ENCODE results near the gene LRWD1. TPM values are rescaled to one million over a fixed set of nuclear protein-coding genes. Genes with fewer than 3 reads are reported as not detected.

LRWD1 gene
- total RNA-seq = 10 to 100 TPM; 16.4 to 20.0 TPM

GRCh38 chr7:102464577-102465280 is at the start of gene LRWD1, which contains the start of gene ALKBH4:
TSS of gene LRWD1 (plus strand) at chr7:102464984. CDS start at chr7:102465081, 97 bp downstream.
TSS of gene ALKBH4 (minus strand) at chr7:102464863. CDS start at chr7:102464836, 27 bp downstream.
- Mint-ChIP-seq H3K27ac (peak within 1 kb of the TSS; percentile 75), H3K4me1 (ENCODE audit: low read depth) (peaks cover 28% of the 10 kb centered on the region), H3K27me3 (no peaks in the 10 kb centered on the region), H3K9me3 (no peaks in the 10 kb centered on the region), H3K36me3 (no peaks in the 10 kb centered on the region), H3K4me3 (peak within 1 kb of the TSS; percentile 93)
- POLR2A ChIA-PET = interaction anchor here (0.9 to 2.2 kb wide), 5 partner anchors 9 to 64 kb away, joined by 3 to 7 read pairs (median 4); no protein-coding TSS in a partner anchor
- peak; percentile 97 for DNase-seq
- intact Hi-C loops (cut with micrococcal nuclease) = loop anchor here (1.0 to 5.0 kb wide), 3 partner anchors 38 to 177 kb away; partner anchors contain the start of gene SH2B2
- CTCF ChIA-PET = interaction anchor here (0.7 to 3.8 kb wide), 5 partner anchors 9 to 60 kb away, joined by 3 to 20 read pairs (median 4); no protein-coding TSS in a partner anchor

- peak; percentile 89 for DNase-seq
- Mint-ChIP-seq H3K36me3 (peaks cover 32% of the 10 kb centered on the region), H3K4me3 (peak overlapping the region; percentile 59), H3K9me3 (no peaks in the 10 kb centered on the region), H3K27me3 (no peaks in the 10 kb centered on the region), H3K4me1 (ENCODE audit: low read depth) (peaks cover 50% of the 10 kb centered on the region), H3K27ac (peak overlapping the region; percentile 98)
- ChIA-PET CTCF (interaction anchor here (0.5 to 3.4 kb wide), 10 partner anchors 10 to 50 kb away, joined by 3 to 19 read pairs (median 6); partner anchors contain the start of gene PRKRIP1), POLR2A (interaction anchor here (0.6 to 3.0 kb wide), 6 partner anchors 11 to 55 kb away, joined by 3 to 34 read pairs (median 6); partner anchors contain the start of genes ORAI2 and PRKRIP1)
- intact Hi-C loops (cut with micrococcal nuclease) = loop anchor here (1.0 kb wide), 2 partner anchors 11 to 16 kb away; no protein-coding TSS in a partner anchor
Observed at GRCh38 chr7:102415685-102416225, 49.0 kb upstream of the LRWD1 start.

GRCh38 chr7:102416406-102416805 is 48.4 kb upstream of the LRWD1 start:
- H3K4me3 Mint-ChIP-seq = peak overlapping the region; percentile 59
- peaks cover 33% of the 10 kb centered on the region for H3K36me3 Mint-ChIP-seq
- ChIA-PET CTCF (interaction anchor here (0.6 to 3.4 kb wide), 8 partner anchors 10 to 50 kb away, joined by 3 to 19 read pairs (median 8); no protein-coding TSS in a partner anchor), POLR2A (interaction anchor here (2.1 to 3.0 kb wide), 3 partner anchors 10 to 20 kb away, joined by 8 to 34 read pairs (median 12); partner anchors contain the start of genes ORAI2 and PRKRIP1)
- no peaks in the 10 kb centered on the region for H3K9me3 Mint-ChIP-seq
- H3K27ac Mint-ChIP-seq = peak overlapping the region; percentile 98
- intact Hi-C loops (cut with micrococcal nuclease) = no loop called here
- H3K27me3 Mint-ChIP-seq = no peaks in the 10 kb centered on the region
- no peak for DNase-seq
- H3K4me1 Mint-ChIP-seq (ENCODE audit: low read depth) = peaks cover 53% of the 10 kb centered on the region

GRCh38 chr7:102417105-102417504 is 47.7 kb upstream of the LRWD1 start:
- intact Hi-C loops (cut with micrococcal nuclease) = no loop called here

GRCh38 chr7:102418592-102418991 is 46.2 kb upstream of the LRWD1 start:
- peak overlapping the region; percentile 61 for H3K27ac Mint-ChIP-seq
- H3K4me1 Mint-ChIP-seq (ENCODE audit: low read depth) = peaks cover 53% of the 10 kb centered on the region
- no peaks in the 10 kb centered on the region for H3K9me3 Mint-ChIP-seq
- no peak for DNase-seq
- H3K27me3 Mint-ChIP-seq = no peaks in the 10 kb centered on the region
- H3K36me3 Mint-ChIP-seq = peaks cover 34% of the 10 kb centered on the region
- POLR2A ChIA-PET = interaction anchor here (1.3 kb wide), 1 partner anchor 8 kb away, joined by 5 read pairs; no protein-coding TSS in a partner anchor
- no peak overlapping the region for H3K4me3 Mint-ChIP-seq
- intact Hi-C loops (cut with micrococcal nuclease) = no loop called here
- CTCF ChIA-PET = interaction anchor here (1.2 kb wide), 1 partner anchor 21 kb away, joined by 3 read pairs; no protein-coding TSS in a partner anchor

More at GRCh38 chr7:102417105-102417504, 47.7 kb upstream of the LRWD1 start:
- Mint-ChIP-seq H3K36me3 (peaks cover 33% of the 10 kb centered on the region), H3K4me1 (ENCODE audit: low read depth) (peaks cover 53% of the 10 kb centered on the region), H3K27ac (peak overlapping the region; percentile 98), H3K9me3 (no peaks in the 10 kb centered on the region), H3K27me3 (no peaks in the 10 kb centered on the region), H3K4me3 (no peak overlapping the region)
- CTCF ChIA-PET = interaction anchor here (1.2 to 3.4 kb wide), 2 partner anchors 9 to 12 kb away, joined by 7 to 19 read pairs; no protein-coding TSS in a partner anchor
- DNase-seq = peak; percentile 42
- POLR2A ChIA-PET = interaction anchor here (0.6 to 1.0 kb wide), 2 partner anchors 9 to 138 kb away, joined by 4 to 8 read pairs; no protein-coding TSS in a partner anchor

DNA sequence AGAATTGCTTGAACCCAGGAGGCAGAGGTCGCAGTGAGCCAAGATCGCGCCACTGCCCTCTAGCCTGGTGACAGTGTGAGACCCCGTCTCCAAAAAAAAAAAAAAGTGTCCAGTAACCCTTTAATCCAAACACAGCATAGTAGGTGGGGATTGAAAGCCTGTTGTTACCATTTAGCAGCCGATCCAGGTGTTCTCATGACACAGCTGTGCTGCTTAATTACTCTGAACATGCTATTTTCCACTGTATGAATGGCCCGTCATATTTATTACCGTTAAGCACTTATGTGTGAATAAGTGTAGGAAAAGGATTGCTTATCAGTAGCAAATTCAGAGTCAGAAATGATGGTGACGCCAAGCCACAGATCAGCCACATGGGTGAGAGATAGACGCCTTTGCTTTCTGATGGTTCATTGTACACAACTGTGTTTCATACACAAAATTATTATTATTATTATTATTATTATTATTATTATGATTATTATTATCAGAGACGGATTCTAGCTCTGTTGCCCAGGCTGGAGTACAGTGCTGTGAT is 43.0 kb upstream of the LRWD1 start:
- ChIA-PET POLR2A (no interaction called here), CTCF (no interaction called here)
- Mint-ChIP-seq H3K27ac (no peak overlapping the region), H3K4me1 (ENCODE audit: low read depth) (peaks cover 59% of the 10 kb centered on the region), H3K36me3 (peaks cover 34% of the 10 kb centered on the region), H3K9me3 (no peaks in the 10 kb centered on the region), H3K4me3 (no peak overlapping the region), H3K27me3 (no peaks in the 10 kb centered on the region)
- intact Hi-C loops (cut with micrococcal nuclease) = no loop called here
- DNase-seq = no peak

DNA sequence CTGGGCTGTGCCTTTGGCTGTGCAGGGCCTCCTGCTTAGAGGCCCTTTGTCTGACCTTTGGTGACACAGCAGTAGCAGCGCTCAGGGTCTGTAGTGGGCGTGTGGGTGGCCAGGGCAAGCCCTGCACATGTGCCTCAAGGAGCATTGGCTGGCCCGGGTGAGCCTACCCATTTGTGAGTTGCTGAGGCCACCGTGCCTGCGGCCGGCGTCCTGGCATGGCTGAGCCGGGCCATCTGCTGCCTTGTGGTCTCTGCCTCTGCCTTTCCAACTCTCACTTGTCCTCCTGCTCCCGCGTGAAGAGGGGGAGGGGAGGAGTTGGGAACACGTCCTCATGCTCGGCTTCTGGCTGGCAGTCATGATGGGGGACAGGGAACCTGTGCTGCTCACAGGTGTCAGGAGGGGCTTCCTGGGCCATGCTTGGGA is 40.6 kb upstream of the LRWD1 start:
- intact Hi-C loops (cut with micrococcal nuclease) = no loop called here
- no peak for DNase-seq
- Mint-ChIP-seq H3K36me3 (peaks cover 32% of the 10 kb centered on the region), H3K27me3 (no peaks in the 10 kb centered on the region), H3K27ac (peak overlapping the region; percentile 100), H3K4me1 (ENCODE audit: low read depth) (peaks cover 56% of the 10 kb centered on the region), H3K9me3 (no peaks in the 10 kb centered on the region), H3K4me3 (no peak overlapping the region)
- CTCF ChIA-PET = no interaction called here
- POLR2A ChIA-PET = interaction anchor here (3.4 to 4.0 kb wide), 2 partner anchors 9 to 28 kb away, joined by 12 to 34 read pairs; partner anchors contain the start of gene PRKRIP1

GRCh38 chr7:102424787-102425218 is 40.0 kb upstream of the LRWD1 start:
- Mint-ChIP-seq H3K4me3 (no peak overlapping the region), H3K9me3 (no peaks in the 10 kb centered on the region), H3K4me1 (ENCODE audit: low read depth) (peaks cover 59% of the 10 kb centered on the region), H3K27me3 (no peaks in the 10 kb centered on the region), H3K36me3 (peaks cover 31% of the 10 kb centered on the region), H3K27ac (peak overlapping the region; percentile 100)
- no peak for DNase-seq
- ChIA-PET POLR2A (interaction anchor here (3.4 to 4.0 kb wide), 2 partner anchors 9 to 29 kb away, joined by 12 to 34 read pairs; partner anchors contain the start of gene PRKRIP1), CTCF (interaction anchor here (1.4 to 2.5 kb wide), 2 partner anchors 21 to 28 kb away, joined by 3 to 17 read pairs; partner anchors contain the start of gene PRKRIP1)
- intact Hi-C loops (cut with micrococcal nuclease) = no loop called here

DNA sequence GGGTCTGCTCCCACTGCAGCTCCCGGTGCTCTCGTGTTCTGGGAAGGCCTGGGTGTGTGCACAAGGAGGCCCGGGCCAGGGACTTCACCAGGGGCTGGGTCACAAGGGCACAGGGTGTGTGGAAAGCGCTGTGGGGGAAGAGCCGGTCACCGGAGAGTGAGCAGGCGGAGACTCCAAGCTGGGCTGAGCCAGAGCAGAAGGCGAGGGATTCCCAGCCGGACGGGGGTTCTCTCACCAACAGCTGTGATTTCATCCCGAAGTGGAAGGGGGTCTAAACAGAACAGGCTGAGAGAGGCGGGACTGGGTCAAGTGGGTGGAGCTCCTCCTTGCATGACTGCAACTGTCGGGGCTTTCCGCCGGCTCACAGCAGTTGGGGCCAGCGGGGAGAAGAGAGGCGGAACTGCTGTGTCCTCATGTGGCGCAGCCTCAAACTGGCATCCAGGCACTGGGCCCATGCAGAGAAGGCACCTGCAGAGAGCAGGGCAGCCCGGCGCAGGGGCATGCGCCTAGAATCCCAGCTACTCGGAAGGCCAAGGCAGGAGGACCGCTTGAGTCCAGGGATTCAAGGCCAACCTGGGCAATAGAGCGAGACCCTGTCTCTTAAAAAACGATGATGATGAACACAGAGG is 39.0 kb upstream of the LRWD1 start:
- intact Hi-C loops (cut with micrococcal nuclease) = loop anchor here (1.0 kb wide), 3 partner anchors 10 to 39 kb away; partner anchors contain the start of genes ALKBH4, LRWD1 and PRKRIP1
- Mint-ChIP-seq H3K9me3 (no peaks in the 10 kb centered on the region), H3K4me1 (ENCODE audit: low read depth) (peaks cover 62% of the 10 kb centered on the region), H3K27ac (peak overlapping the region; percentile 100), H3K27me3 (no peaks in the 10 kb centered on the region), H3K36me3 (peaks cover 25% of the 10 kb centered on the region), H3K4me3 (peak overlapping the region; percentile 76)
- peak; percentile 92 for DNase-seq
- ChIA-PET CTCF (interaction anchor here (1.2 to 2.5 kb wide), 6 partner anchors 8 to 29 kb away, joined by 3 to 17 read pairs (median 6); partner anchors contain the start of gene PRKRIP1), POLR2A (interaction anchor here (0.8 to 4.0 kb wide), 7 partner anchors 8 to 40 kb away, joined by 4 to 34 read pairs (median 8); partner anchors contain the start of genes ALKBH4, LRWD1 and PRKRIP1)

GRCh38 chr7:102426268-102427018 is 38.3 kb upstream of the LRWD1 start:
- ChIA-PET POLR2A (interaction anchor here (0.5 to 4.0 kb wide), 9 partner anchors 8 to 39 kb away, joined by 3 to 34 read pairs (median 6); partner anchors contain the start of genes ALKBH4, LRWD1 and PRKRIP1), CTCF (interaction anchor here (1.0 to 2.5 kb wide), 7 partner anchors 9 to 30 kb away, joined by 3 to 17 read pairs (median 6); partner anchors contain the start of gene PRKRIP1)
- H3K4me1 Mint-ChIP-seq (ENCODE audit: low read depth) = peaks cover 65% of the 10 kb centered on the region
- H3K27me3 Mint-ChIP-seq = no peaks in the 10 kb centered on the region
- peaks cover 23% of the 10 kb centered on the region for H3K36me3 Mint-ChIP-seq
- H3K4me3 Mint-ChIP-seq = peak overlapping the region; percentile 76
- DNase-seq = peak; percentile 92
- peak overlapping the region; percentile 100 for H3K27ac Mint-ChIP-seq
- H3K9me3 Mint-ChIP-seq = no peaks in the 10 kb centered on the region
- intact Hi-C loops (cut with micrococcal nuclease) = loop anchor here (1.0 kb wide), 3 partner anchors 11 to 38 kb away; partner anchors contain the start of genes ALKBH4, LRWD1 and PRKRIP1

Measured in activated CD4-positive, alpha-beta memory T cell treated with anti-CD3 and anti-CD28 coated beads for 36 hours (primary cell).